IMR-90 (cell line): ENCODE results near the gene OPRL1. TPM values are rescaled to one million over a fixed set of nuclear protein-coding genes. Genes with fewer than 3 reads are reported as not detected.

Source experiments
- ATAC-seq: fragments of 200-7000 bp; cut with Tn5 transposase; 2 replicates; pipeline ENCODE4 v1.9.1; 2020; ENCODE audit warnings: low read depth, mild to moderate bottlenecking, moderate library complexity
- BruUV-seq: library from RNA; stranded (reverse); fragments of 400-500 nt; replicated peaks from 2 replicates; lab custom pipeline; 2021; lab: Mats Ljungman, UMichigan
- CTCF ChIA-PET: fragments of 300-600 bp; formaldehyde crosslinking; extraction: SDS; loops from one replicate; lab custom pipeline; 2021; ENCODE audit warnings: antibody characterized with exemption; lab: Yijun Ruan, JAX
- POLR2A ChIA-PET: fragments of 300-600 bp; sonication (Branson Sonifier 250); formaldehyde crosslinking; loops from one replicate; lab custom pipeline; 2022; ENCODE audit warnings: antibody characterized with exemption; ENCODE audit not compliant: unreplicated experiment; lab: Charles Lee
- DNase-seq: peaks from one replicate; pipeline ENCODE4 v3.0.0; 2013
- H2AFZ ChIP-seq: replicated peaks from 2 replicates; pipeline ENCODE3; 2013; ENCODE audit warnings: low read length, mild to moderate bottlenecking; ENCODE audit not compliant: poor library complexity
- H2AK5ac ChIP-seq: 2 replicates; pipeline ENCODE4 v1.6.1; 2013; ENCODE audit warnings: low read depth, low read length, inconsistent platforms
- H2AK9ac ChIP-seq: replicated peaks from 2 replicates; pipeline ENCODE3; 2013; ENCODE audit warnings: mild to moderate bottlenecking, low read depth, low read length, moderate library complexity; ENCODE audit not compliant: poor library complexity
- H2BK120ac ChIP-seq: 2 replicates; pipeline ENCODE4 v1.6.1; 2013; ENCODE audit warnings: low read depth, low read length, inconsistent platforms
- H2BK15ac ChIP-seq: 3 replicates; pipeline ENCODE4 v1.6.1; 2013; ENCODE audit warnings: low read depth, low read length, inconsistent platforms
- H2BK20ac ChIP-seq: 2 replicates; pipeline ENCODE4 v1.6.1; 2013; ENCODE audit warnings: low read depth, mild to moderate bottlenecking, inconsistent platforms, low read length, moderate library complexity
- H2BK5ac ChIP-seq: 2 replicates; pipeline ENCODE4 v1.6.1; 2013; ENCODE audit warnings: mild to moderate bottlenecking, low read depth, low read length, inconsistent platforms; ENCODE audit not compliant: poor library complexity, severe bottlenecking
- H3K14ac ChIP-seq: replicated peaks from 2 replicates; pipeline ENCODE4 v1.6.1; 2013; ENCODE audit warnings: low read depth, low read length, inconsistent platforms
- H3K18ac ChIP-seq: 2 replicates; pipeline ENCODE4 v1.6.1; 2013; ENCODE audit warnings: low read depth, low read length, control low read depth
- H3K23ac ChIP-seq: 2 replicates; pipeline ENCODE4 v1.6.1; 2013; ENCODE audit warnings: low read depth, low read length, inconsistent platforms
- H3K27ac ChIP-seq: 2 replicates; pipeline ENCODE4 v1.5.1; 2013; ENCODE audit warnings: mild to moderate bottlenecking, control low read depth, low read length; ENCODE audit not compliant: insufficient read depth
- H3K27me3 ChIP-seq: 2 replicates; pipeline ENCODE4 v1.6.1; 2013; ENCODE audit warnings: low read length; ENCODE audit not compliant: control insufficient read depth, insufficient read depth
- H3K36me3 ChIP-seq: 2 replicates; pipeline ENCODE4 v1.6.1; 2013; ENCODE audit warnings: low read length, mixed read lengths; ENCODE audit not compliant: control insufficient read depth, insufficient read depth
- H3K4ac ChIP-seq: 2 replicates; pipeline ENCODE4 v1.6.1; 2013; ENCODE audit warnings: low read depth, low read length, inconsistent platforms
- H3K4me1 ChIP-seq: 2 replicates; pipeline ENCODE4 v1.6.1; 2013; ENCODE audit warnings: low read length, mixed read lengths; ENCODE audit not compliant: control insufficient read depth, insufficient read depth
- H3K4me2 ChIP-seq: 2 replicates; pipeline ENCODE4 v1.6.1; 2013; ENCODE audit warnings: low read depth, mild to moderate bottlenecking, control low read depth, low read length, moderate library complexity
- H3K4me3 ChIP-seq: 2 replicates; pipeline ENCODE4 v1.5.1; 2013; ENCODE audit warnings: low read depth, mild to moderate bottlenecking, control low read depth, low read length, moderate library complexity; ENCODE audit not compliant: insufficient read depth
- H3K56ac ChIP-seq: 2 replicates; pipeline ENCODE4 v1.6.1; 2013; ENCODE audit warnings: low read length, inconsistent platforms; ENCODE audit not compliant: insufficient read depth; ENCODE audit errors: extremely low read depth
- H3K79me1 ChIP-seq, 2 experiments: 2 replicates each; pipeline ENCODE4 v1.6.1; 2013; ENCODE audit warnings: low read length in 2 of 2, inconsistent platforms in 1 of 2, low read depth in 1 of 2
- H3K9ac ChIP-seq: 2 replicates; pipeline ENCODE4 v1.6.1; 2013; ENCODE audit warnings: low read depth, low read length, control low read depth
- H3K9me1 ChIP-seq: 2 replicates; pipeline ENCODE4 v1.6.1; 2013; ENCODE audit warnings: low read length, inconsistent platforms; ENCODE audit not compliant: insufficient read depth
- H3K9me3 ChIP-seq: 2 replicates; pipeline ENCODE4 v1.6.1; 2013; ENCODE audit warnings: low read length; ENCODE audit not compliant: control insufficient read depth, insufficient read depth
- H4K20me1 ChIP-seq: 2 replicates; pipeline ENCODE4 v1.6.1; 2013; ENCODE audit warnings: low read length, inconsistent platforms; ENCODE audit not compliant: insufficient read depth
- H4K5ac ChIP-seq: 2 replicates; pipeline ENCODE4 v1.6.1; 2013; ENCODE audit warnings: mild to moderate bottlenecking, low read depth, low read length, control low read depth
- H4K8ac ChIP-seq, 2 experiments: 2 replicates each; pipeline ENCODE4 v1.6.1; 2013; ENCODE audit warnings: low read depth in 2 of 2, low read length in 2 of 2, control low read depth in 1 of 2, inconsistent platforms in 1 of 2
- H4K91ac ChIP-seq: 2 replicates; pipeline ENCODE4 v1.6.1; 2013; ENCODE audit warnings: low read depth, low read length, inconsistent platforms; ENCODE audit not compliant: insufficient read depth
- CEBPB ChIP-seq: IDR thresholded peaks from 2 replicates; pipeline ENCODE4 v1.6.1; 2012; ENCODE audit warnings: low read depth, low read length, improper control_type of control experiment
- CTCF ChIP-seq: conservative IDR thresholded peaks from 2 replicates; pipeline ENCODE4 v1.5.1; 2012; ENCODE audit warnings: mild to moderate bottlenecking, low read depth, low read length, improper control_type of control experiment
- MAFK ChIP-seq: IDR thresholded peaks from 2 replicates; pipeline ENCODE4 v1.6.1; 2012; ENCODE audit warnings: low read depth, low read length, improper control_type of control experiment
- NFE2L2 ChIP-seq: fragments of 150-350 bp; IDR thresholded peaks from 2 replicates; pipeline ENCODE4 v1.6.1; 2016; ENCODE audit warnings: low read depth, mild to moderate bottlenecking, low read length
- POLR2A ChIP-seq: IDR thresholded peaks from 2 replicates; pipeline ENCODE4 v1.6.1; 2012; ENCODE audit warnings: mild to moderate bottlenecking, low read depth, low read length
- RAD21 ChIP-seq: IDR thresholded peaks from 2 replicates; pipeline ENCODE4 v1.6.1; 2012; ENCODE audit warnings: low read length, improper control_type of control experiment
- SMC3 ChIP-seq: fragments of 150-350 bp; IDR thresholded peaks from 2 replicates; pipeline ENCODE4 v1.6.1; 2016; ENCODE audit warnings: low read depth, mild to moderate bottlenecking, antibody characterized with exemption, low read length, moderate library complexity
- WGBS, 2 experiments: methylation state at CpG; one replicate each; pipeline versions ENCODE4 v1.1.5 to v1.1.7; 2013; ENCODE audit warnings: missing lambda C conversion rate in 2 of 2; ENCODE audit not compliant: insufficient read length in 1 of 2; ENCODE audit errors: extremely low coverage in 2 of 2; 5-methylcytosine and 5-hydroxymethylcytosine counted together
- dilution Hi-C: fragments of 300-500 bp; cut with HindIII; formaldehyde crosslinking; loops from one replicate; pipeline ENCODE4 v1.14.3; 2018; ENCODE audit warnings: low sequenced_read_pairs; ENCODE audit not compliant: unreplicated experiment
- in situ Hi-C: fragments of 300-500 bp; cut with MboI; formaldehyde crosslinking; loops from 3 replicates; pipeline ENCODE4 v1.14.3; 2019; ENCODE audit warnings: low sequenced_read_pairs, inconsistent platforms, mixed read lengths
- intact Hi-C: fragments of 100-400 bp; cut with micrococcal nuclease; formaldehyde crosslinking; loops from 2 replicates; pipeline ENCODE4 v1.10.0; 2022
- polyA plus RNA-seq, 3 experiments: library from polyadenylated mRNA; depleted of rRNA; stranded (reverse); fragments of >200 nt; gene quantifications; 2 replicates each; pipeline ENCODE4 v1.2.3, GENCODE V29; 2012; ENCODE audit warnings: low replicate concordance in 1 of 3
- total RNA-seq: library from RNA; depleted of rRNA; stranded (reverse); fragments of >200 nt; gene quantifications from 2 replicates; pipeline ENCODE4 v1.2.3, GENCODE V29; 2012
- TF ChIP-seq, protein P1 (sequence below): fragments of 150-350 bp; IDR thresholded peaks from 2 replicates; pipeline ENCODE4 v1.6.1; 2016; ENCODE audit warnings: low read depth, mild to moderate bottlenecking, low read length, moderate library complexity, borderline replicate concordance

OPRL1 gene
- total and polyA plus RNA-seq, 2 of the 4 experiments (the other 2 are of a cell fraction) = 0.36 to 1.2 TPM

DNA sequence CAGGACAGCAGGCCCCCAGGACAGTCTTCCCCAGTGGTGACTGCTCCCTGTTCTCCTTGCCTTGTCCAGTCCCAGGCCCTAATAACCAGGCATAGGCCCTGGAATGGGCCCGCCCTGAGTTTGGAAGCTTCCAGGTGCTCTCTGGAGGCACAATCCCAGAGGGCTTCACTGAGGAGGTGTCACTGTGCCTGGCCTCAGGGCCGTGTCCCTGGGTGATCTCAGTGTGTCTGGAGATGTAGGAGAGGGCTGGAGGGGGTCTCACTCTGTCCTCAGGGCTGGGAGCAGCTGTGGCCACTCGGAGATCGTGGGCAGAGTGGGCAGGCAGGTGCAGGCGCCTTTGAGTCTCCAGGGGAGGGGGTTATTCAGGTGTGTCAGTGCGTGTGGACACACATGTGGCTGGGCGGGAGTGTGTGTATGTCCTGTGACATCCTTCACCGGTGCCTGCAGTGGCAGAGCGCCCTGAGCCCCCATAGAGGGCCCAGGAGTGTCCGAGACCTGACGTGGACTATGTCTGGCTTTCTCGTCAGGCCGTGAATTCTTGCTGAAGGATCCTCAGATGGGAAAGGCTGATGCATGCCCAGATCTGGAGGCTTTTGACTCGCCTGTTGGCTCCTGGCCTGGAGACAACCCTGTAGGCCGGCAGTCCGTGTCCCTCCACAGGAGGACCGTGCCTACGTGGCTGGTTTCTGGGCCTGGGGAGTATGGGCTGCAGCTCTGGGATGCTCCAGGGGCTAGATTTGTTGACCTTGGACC, 33.0 kb downstream of the OPRL1 start:
- Histone ChIP-seq H3K27me3 (peaks cover 38% of the 10 kb centered on the region; the same call in 1 of the 2 replicates), H3K4me2 (no peak overlapping the region), H3K4me3 (no peak overlapping the region), H2AK9ac (no peak overlapping the region), H3K36me3 (no peaks in the 10 kb centered on the region), H2BK120ac (no peak overlapping the region), H2BK20ac (no peak overlapping the region), H4K91ac (no peak overlapping the region), H2BK5ac (no peak overlapping the region), H3K79me1 (no peaks in the 10 kb centered on the region), H2AFZ (no peak overlapping the region), H3K9me1 (no peaks in the 10 kb centered on the region), H4K8ac (no peak overlapping the region), H3K4ac (no peak overlapping the region), H3K23ac (no peak overlapping the region), H3K27ac (no peak overlapping the region), H3K56ac (no peak overlapping the region), H4K20me1 (no peaks in the 10 kb centered on the region), H3K9me3 (no peaks in the 10 kb centered on the region), H4K5ac (no peak overlapping the region), H2AK5ac (no peak overlapping the region), H3K4me1 (no peaks in the 10 kb centered on the region), H3K18ac (no peak overlapping the region), H3K9ac (no peak overlapping the region), H3K14ac (no peak overlapping the region), H2BK15ac (no peak overlapping the region)
- ChIA-PET CTCF (no interaction called here), POLR2A (no interaction called here)
- in situ Hi-C loops (no loop called here), dilution Hi-C loops (no loop called here), intact Hi-C loops (no loop called here)
- DNase-seq = no peak
- TF ChIP-seq RAD21 = no peak
- no peak for TF ChIP-seq SMC3
- no peak for TF ChIP-seq POLR2A
- TF ChIP-seq, protein P1, sequence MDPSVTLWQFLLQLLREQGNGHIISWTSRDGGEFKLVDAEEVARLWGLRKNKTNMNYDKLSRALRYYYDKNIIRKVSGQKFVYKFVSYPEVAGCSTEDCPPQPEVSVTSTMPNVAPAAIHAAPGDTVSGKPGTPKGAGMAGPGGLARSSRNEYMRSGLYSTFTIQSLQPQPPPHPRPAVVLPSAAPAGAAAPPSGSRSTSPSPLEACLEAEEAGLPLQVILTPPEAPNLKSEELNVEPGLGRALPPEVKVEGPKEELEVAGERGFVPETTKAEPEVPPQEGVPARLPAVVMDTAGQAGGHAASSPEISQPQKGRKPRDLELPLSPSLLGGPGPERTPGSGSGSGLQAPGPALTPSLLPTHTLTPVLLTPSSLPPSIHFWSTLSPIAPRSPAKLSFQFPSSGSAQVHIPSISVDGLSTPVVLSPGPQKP = no peak
- no peak for TF ChIP-seq CEBPB
- no peak for TF ChIP-seq MAFK
- TF ChIP-seq NFE2L2 = no peak
- no peak for TF ChIP-seq CTCF
- 60% methylated on average over 7 of the region's 18 CpGs; no CpG with 5 or more reads in 1 of the 2 experiments for WGBS, 2 experiments
- no peak for ATAC-seq
- no TSS peak for BruUV-seq
